DOHH2 (cell line): ENCODE results near the gene EIF2B1.

ENCODE experiments used
- EZH2phosphoT487 ChIP-seq: fragments of 200-600 bp; sonication (generic); IDR thresholded peaks from 2 replicates; pipeline ENCODE4 v1.6.1; 2017; ENCODE audit warnings: borderline replicate concordance, mild to moderate bottlenecking, antibody characterized with exemption, low read length, moderate library complexity, mixed read lengths
- TF ChIP-seq, protein P1 (sequence below): fragments of 200-600 bp; sonication (generic); IDR thresholded peaks from one replicate; pipeline ENCODE4 v1.5.1; 2014; ENCODE audit warnings: antibody characterized with exemption, mild to moderate bottlenecking, low read depth, low read length; ENCODE audit not compliant: poor library complexity, severe bottlenecking

DNA sequence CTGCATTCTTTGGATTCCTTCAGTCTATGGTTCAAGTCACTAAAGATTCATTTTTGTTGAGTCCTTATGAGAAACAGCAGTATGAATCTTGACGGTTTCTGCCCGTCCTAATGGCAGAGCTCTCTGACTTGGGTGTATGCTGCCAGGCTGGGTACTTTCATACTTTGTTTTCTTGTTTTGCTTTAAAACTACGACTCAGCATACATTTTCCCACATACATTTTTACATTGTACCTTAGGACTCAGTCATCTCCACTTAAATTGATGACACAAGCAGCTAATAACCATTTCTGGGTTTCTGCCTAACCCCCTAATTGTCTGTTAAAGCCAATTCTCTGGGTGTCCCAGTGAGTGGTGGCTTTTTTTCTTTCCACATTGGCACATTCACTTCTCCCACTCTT, 36.4 kb downstream of the EIF2B1 start:
- TF ChIP-seq, protein P1, sequence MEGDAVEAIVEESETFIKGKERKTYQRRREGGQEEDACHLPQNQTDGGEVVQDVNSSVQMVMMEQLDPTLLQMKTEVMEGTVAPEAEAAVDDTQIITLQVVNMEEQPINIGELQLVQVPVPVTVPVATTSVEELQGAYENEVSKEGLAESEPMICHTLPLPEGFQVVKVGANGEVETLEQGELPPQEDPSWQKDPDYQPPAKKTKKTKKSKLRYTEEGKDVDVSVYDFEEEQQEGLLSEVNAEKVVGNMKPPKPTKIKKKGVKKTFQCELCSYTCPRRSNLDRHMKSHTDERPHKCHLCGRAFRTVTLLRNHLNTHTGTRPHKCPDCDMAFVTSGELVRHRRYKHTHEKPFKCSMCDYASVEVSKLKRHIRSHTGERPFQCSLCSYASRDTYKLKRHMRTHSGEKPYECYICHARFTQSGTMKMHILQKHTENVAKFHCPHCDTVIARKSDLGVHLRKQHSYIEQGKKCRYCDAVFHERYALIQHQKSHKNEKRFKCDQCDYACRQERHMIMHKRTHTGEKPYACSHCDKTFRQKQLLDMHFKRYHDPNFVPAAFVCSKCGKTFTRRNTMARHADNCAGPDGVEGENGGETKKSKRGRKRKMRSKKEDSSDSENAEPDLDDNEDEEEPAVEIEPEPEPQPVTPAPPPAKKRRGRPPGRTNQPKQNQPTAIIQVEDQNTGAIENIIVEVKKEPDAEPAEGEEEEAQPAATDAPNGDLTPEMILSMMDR, result no peak
- no peak for TF ChIP-seq EZH2phosphoT487
